Omental fat pad (tissue), 4 donors: Measurements from ENCODE around the gene ANGPTL2. TPM values are rescaled to one million over a fixed set of nuclear protein-coding genes. Genes with fewer than 3 reads are reported as not detected.

Source experiments
- ATAC-seq: fragments of 150-250 bp; one replicate; pipeline ENCODE4 v1.9.1; 2016; ENCODE audit warnings: mild to moderate bottlenecking, moderate library complexity; ENCODE audit not compliant: low FRiP score
- DNase-seq: peaks from one replicate; pipeline ENCODE4 v3.0.0-alpha.2; 2019; ENCODE audit warnings: low spot score
- total RNA-seq, 4 donors: library from RNA; depleted of rRNA; stranded (reverse); fragments of >200 nt; gene quantifications; one replicate each; pipeline ENCODE4 v1.1.0, GENCODE V29; 2016
- TF ChIP-seq, protein P1 (sequence below), 3 donors: fragments of 450-650 bp; IDR thresholded peaks; one replicate each; pipeline ENCODE4 v1.5.1; 2016 to 2017; ENCODE audit warnings: antibody characterized with exemption in 3 of 3, mild to moderate bottlenecking in 3 of 3, moderate library complexity in 2 of 3

ANGPTL2 gene
- total RNA-seq, 4 donors from 2014 or later, result 68.3 to 177 (median 112) TPM

DNA sequence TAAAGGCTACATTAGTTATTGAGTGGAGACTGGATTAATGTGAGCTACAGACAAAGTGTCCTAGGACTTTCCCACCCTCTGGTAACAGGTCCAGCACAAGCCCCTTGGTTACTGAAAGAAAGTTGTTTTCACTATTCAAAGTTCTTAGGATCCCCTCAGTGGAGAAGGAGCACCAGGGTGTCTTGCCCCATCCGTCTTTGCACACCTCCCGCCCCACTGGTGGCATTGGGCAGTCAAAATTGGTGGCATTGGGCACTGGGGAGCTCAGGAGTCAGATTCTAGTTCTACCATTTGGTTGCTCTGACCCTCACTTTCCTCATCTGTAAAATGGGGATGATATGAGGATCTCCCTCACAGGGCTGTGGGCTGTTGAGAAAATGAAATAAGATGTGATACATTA lies 2.4 kb upstream of the ANGPTL2 start:
- no peak for ATAC-seq
- TF ChIP-seq, protein P1, sequence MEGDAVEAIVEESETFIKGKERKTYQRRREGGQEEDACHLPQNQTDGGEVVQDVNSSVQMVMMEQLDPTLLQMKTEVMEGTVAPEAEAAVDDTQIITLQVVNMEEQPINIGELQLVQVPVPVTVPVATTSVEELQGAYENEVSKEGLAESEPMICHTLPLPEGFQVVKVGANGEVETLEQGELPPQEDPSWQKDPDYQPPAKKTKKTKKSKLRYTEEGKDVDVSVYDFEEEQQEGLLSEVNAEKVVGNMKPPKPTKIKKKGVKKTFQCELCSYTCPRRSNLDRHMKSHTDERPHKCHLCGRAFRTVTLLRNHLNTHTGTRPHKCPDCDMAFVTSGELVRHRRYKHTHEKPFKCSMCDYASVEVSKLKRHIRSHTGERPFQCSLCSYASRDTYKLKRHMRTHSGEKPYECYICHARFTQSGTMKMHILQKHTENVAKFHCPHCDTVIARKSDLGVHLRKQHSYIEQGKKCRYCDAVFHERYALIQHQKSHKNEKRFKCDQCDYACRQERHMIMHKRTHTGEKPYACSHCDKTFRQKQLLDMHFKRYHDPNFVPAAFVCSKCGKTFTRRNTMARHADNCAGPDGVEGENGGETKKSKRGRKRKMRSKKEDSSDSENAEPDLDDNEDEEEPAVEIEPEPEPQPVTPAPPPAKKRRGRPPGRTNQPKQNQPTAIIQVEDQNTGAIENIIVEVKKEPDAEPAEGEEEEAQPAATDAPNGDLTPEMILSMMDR (IDR thresholded peaks at IDR 0.05), result no peak
- DNase-seq, result no peak

DNA sequence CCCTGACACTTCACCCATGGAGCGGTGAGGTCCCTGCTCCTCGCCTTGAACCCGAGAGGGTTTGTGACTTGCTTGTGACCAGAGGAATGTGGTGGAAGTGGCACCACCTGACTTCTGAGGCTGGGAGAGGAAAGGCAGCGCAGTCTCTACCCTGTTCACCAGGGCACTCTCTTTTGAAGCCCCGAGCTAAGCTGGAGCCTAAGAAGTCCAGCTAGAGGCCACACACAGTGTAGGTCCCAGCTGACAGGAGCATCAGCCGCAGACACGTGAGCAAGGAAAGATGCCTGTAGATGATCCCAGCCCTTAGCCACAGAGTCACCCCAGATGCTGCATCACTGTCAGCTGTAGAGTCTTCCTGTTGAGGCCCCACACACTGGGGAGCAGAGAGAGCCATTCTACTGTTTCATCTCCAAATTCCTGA lies 1.7 kb upstream of the ANGPTL2 start:
- no peak for DNase-seq
- TF ChIP-seq, protein P1 (IDR thresholded peaks at IDR 0.05), result no peak

DNA sequence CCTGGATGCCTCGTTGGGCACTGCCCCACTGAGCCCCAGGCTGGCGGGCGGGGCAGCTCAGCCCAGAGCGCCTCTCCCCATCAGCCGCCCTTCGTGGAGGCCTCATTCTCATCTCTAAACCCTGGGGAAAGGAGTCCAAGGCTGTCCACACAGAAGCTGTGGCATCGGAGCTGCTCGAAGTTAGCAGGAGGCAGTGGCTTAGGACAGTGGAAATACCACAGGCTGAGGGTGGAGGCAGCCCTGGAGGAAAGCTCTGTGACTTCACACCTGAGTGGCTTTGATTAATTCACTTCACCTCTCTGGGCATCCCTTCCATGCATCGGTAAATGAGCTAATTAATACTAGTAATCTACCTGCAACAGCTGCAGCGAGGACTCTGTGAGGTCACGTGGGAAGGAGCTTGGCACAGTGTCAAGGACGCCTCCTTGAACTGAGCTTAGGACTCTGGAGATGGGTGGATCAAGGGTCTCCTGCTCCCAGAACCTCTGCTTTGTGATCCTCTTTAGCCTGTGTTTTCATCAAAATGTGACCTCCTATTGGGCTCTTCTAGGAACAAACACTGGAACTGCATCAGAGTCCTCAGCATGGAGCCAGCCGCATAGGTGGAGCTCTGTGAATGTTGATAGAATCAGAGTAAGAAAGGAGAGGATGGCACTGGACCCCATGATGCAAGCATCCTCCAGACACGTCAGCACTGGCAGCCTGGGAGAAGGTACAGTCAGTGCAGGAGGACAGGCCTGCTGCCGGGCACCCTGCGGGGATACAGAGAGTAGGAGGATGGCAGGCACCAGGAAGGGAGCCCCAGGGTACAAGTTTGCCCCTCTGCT lies 842 bp upstream of the ANGPTL2 start:
- TF ChIP-seq, protein P1 (IDR thresholded peaks at IDR 0.05), result no peak
- ATAC-seq (no peak), DNase-seq (no peak)

More for the DNA sequence above, 1.7 kb upstream of the ANGPTL2 start:
- no peak for ATAC-seq

DNA sequence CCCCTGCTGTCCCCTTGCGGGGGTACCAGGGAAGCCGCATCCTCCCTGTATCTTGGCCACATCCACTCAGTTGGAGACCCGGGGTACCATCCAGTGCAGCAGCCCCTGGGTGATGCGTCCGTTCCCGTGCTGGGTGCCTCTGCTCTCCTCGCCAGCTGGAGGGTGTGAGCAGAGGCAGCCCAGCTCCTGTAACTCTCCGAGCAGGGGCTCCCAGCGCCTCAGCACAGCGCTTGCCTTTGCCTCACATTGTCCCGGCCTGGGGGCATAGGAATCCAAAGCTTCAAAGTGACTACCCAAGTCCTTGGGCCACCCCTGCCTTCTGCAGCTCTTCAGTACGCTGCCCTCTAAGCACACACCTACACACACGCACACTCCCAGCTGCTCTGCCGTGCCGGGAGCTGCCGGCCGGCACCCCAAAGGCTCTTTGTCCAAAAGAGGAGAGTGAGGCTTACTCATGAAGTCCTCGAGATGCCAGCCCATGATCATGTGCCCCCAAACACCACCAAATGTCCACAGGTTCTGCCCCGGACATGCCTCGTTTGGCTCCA lies 733 bp downstream of the ANGPTL2 start:
- DNase-seq (no peak), ATAC-seq (no peak)
- TF ChIP-seq, protein P1 (IDR thresholded peaks at IDR 0.05), result no peak

DNA sequence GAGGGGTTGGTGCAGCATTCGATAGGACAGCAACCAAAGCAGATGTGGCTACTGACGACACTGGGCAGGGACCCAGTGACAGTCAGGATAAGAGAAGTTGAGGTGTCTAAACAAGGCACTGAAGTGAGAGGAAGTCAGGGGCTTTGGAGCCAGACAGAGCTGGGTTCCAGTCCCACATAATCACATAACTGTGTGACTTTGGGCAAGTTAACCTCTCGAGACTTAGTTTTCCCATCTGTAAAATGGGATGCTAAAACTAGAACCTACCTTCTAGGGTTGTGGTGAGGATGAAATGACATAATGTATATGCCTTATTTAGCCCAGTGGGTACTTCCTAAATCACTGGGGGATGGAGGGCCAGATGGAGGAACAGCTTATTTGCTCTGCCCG lies 3.1 kb downstream of the ANGPTL2 start:
- TF ChIP-seq, protein P1 (IDR thresholded peaks at IDR 0.05), result no peak
- no peak for ATAC-seq
- no peak for DNase-seq

DNA sequence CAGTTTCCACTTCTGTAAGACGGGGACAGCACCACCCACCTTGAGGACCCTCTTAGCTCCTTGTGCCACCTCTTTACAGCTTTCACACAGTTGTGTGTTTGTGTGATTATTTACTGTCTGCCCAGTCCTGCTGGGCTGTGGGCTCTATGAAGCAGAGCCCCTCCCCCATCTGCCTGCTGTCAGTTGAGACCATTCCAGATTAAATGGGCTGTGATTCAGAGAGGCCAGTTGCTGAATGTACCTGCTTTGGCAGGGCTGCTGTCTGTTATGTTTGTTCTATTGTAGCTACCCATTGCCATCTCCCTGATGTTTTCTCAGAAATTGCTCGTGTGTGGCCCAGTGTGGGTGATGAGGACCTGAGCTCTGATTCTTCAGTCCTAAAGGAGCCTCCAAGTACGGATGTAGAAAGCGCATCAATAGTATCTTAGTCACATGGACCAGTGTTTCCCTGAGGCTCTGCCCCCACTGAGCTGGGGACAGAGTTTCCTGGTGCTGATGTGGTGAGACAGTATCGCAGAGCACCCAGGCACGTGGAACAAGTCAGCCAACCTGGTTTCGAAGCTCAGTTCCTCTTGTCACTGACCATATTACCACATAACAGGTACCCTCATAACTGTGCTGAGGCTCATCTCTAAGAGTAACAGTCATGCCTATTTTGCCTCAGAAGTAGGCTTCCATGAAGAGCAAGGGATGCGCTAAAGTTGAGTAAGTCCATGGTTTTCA lies 3.7 kb downstream of the ANGPTL2 start:
- TF ChIP-seq, protein P1 (IDR thresholded peaks at IDR 0.05), result no peak
- DNase-seq, result no peak
- ATAC-seq, result no peak
